ENCODE results near the gene SS18L1.
A peak's percentile ranks its signal among the peaks of the same experiment; 100 is the strongest.

The SS18L1 gene

DNA sequence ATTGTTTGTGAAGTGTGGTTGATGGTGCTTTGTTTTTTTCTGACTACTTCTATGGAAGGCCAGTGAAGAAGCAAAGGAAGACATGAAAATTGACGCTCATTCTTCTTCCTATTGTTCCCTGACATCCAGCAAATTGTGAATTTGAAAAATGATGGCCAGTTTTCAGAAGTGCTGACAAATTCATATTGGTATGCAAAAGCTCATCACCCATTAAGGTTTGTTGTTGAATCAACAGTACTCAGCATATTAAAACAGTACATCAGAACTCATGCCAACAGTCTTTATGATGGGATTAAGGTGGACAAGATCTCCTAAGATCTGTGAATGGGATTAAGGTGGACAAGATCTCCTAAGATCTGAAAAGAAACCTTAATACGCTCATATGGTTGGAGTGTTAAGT, 38.2 kb downstream of the SS18L1 start:
- Histone ChIP-seq H2AFZ (ENCODE audit: low read depth, low read length) (no peak overlapping the region), H3K27me3 (ENCODE audit: control insufficient read depth in 1 of 2, insufficient read depth in 1 of 2, low read length in 2 of 2) (no peaks in the 10 kb centered on the region), H3K23ac (ENCODE audit: low read length in 2 of 2) (no peak overlapping the region), H3K14ac (ENCODE audit: low read length in 2 of 2) (no peak overlapping the region), H3K79me1 (replicated peaks; ENCODE audit: low read length, poor library complexity, severe bottlenecking) (peaks cover 29% of the 10 kb centered on the region), H3K4me3 (ENCODE audit: insufficient read depth in 1 of 2, low read depth in 1 of 2, low read length in 2 of 2) (peak overlapping the region in 1 of 2 experiments; percentile 98), H3K27ac (ENCODE audit: low read length, poor library complexity, severe bottlenecking) (no peak overlapping the region), H2BK15ac (ENCODE audit: low read depth, poor library complexity, severe bottlenecking) (no peak overlapping the region), H4K91ac (ENCODE audit: low read length) (no peak overlapping the region), H3K9ac (ENCODE audit: low read length) (peak overlapping the region; percentile 99), H2BK120ac (ENCODE audit: low read depth, low read length) (no peak overlapping the region), H2AK5ac (ENCODE audit: low read length, severe bottlenecking) (no peak overlapping the region), H3K9me3 (ENCODE audit: control insufficient read depth, low read length) (no peaks in the 10 kb centered on the region), H3K4me2 (ENCODE audit: low read length, poor library complexity, severe bottlenecking) (peak overlapping the region; percentile 35), H3K36me3 (ENCODE audit: control insufficient read depth in 1 of 2, insufficient read depth in 2 of 2, low read depth in 1 of 2, low read length in 2 of 2) (peaks cover 21 to 24% of the 10 kb centered on the region in 2 experiments), H3K18ac (ENCODE audit: low read depth in 1 of 2, low read length in 2 of 2) (no peak overlapping the region), H3K4ac (ENCODE audit: low read depth in 1 of 2, low read length in 2 of 2) (no peak overlapping the region), H2BK12ac (ENCODE audit: low read length in 2 of 2) (no peak overlapping the region), H2BK5ac (ENCODE audit: low read depth, low read length, poor library complexity, severe bottlenecking) (no peak overlapping the region), H3K4me1 (ENCODE audit: control insufficient read depth, insufficient read depth, low read depth, low read length) (peaks cover 19% of the 10 kb centered on the region), H4K8ac (ENCODE audit: low read length) (no peak overlapping the region)
- WGBS, result 100% methylated on average over 1 of the region's 2 CpGs
- no peak for DNase-seq

DNA sequence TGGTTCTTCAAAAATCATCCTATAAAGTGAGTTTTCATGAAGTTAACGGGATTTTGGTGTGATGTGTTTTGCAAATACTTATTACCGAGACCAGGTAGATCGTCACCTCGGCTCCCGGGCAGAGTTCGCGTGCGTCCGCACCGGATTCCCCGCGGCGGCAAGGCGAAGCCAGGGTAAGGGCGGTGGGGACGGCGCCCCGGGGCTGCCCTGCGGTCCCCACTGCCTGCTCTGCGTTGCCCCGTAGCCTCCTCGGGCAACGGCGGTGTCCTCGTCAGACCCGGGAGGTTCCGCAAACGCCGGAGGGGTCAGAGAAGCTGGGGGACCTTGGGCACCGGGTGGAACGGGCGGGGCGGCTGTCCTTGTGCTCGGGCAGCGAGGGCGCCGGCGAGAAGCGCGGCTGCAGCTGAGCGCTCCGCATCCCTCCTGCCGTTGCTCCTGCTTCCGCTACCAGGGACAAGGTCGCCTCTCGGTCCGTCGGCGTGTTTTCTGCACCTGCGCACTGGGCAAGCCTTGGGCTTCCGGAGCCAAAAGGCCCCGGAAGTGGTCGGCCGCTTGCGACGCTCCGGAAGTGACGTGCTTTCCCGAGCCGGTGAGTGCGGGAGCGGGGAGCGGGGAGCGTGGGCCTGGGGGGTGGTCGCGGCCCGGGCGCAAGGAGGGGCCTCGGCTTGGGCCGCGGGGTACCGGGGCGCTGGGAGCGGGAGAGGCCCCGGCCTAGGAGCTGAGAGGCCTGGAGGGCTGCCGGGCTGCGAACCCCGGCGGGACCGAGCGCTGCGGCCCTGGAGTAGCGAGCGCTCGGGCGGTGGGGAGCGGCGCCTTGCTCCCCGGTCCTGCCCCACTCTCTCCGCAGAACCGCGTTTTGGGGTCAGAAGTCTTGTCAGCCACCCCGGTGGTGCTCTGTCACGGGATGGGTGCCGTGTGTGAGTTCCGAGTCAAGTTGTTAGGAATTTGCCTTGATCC, 39.2 kb downstream of the SS18L1 start, which contains the start of gene MTG2:
Gene MTG2 (plus strand): TSS at position 560 of the 957 bp plus-strand sequence. CDS start 10,393 bp downstream, outside the sequence.
- Histone ChIP-seq H3K4me2 (ENCODE audit: low read length, poor library complexity, severe bottlenecking) (peak within 1 kb of the TSS; percentile 97), H2BK5ac (ENCODE audit: low read depth, low read length, poor library complexity, severe bottlenecking) (peak within 1 kb of the TSS; percentile 66), H3K27me3 (ENCODE audit: control insufficient read depth in 1 of 2, insufficient read depth in 1 of 2, low read length in 2 of 2) (no peaks in the 10 kb centered on the region), H3K79me1 (replicated peaks; ENCODE audit: low read length, poor library complexity, severe bottlenecking) (peaks cover 33% of the 10 kb centered on the region), H3K9ac (ENCODE audit: low read length) (peak within 1 kb of the TSS; percentile 99), H4K8ac (ENCODE audit: low read length) (peak within 1 kb of the TSS; percentile 90), H3K36me3 (ENCODE audit: control insufficient read depth in 1 of 2, insufficient read depth in 2 of 2, low read depth in 1 of 2, low read length in 2 of 2) (peaks cover 19 to 21% of the 10 kb centered on the region in 2 experiments), H3K27ac (ENCODE audit: low read length, poor library complexity, severe bottlenecking) (peak within 1 kb of the TSS; percentile 46), H2BK120ac (ENCODE audit: low read depth, low read length) (peak within 1 kb of the TSS; percentile 51), H2AFZ (ENCODE audit: low read depth, low read length) (peak within 1 kb of the TSS; percentile 74), H4K91ac (ENCODE audit: low read length) (peak within 1 kb of the TSS; percentile 70), H3K4me3 (ENCODE audit: insufficient read depth in 1 of 2, low read depth in 1 of 2, low read length in 2 of 2) (peak within 1 kb of the TSS; percentile 96 to 98), H2BK15ac (ENCODE audit: low read depth, poor library complexity, severe bottlenecking) (peak within 1 kb of the TSS; percentile 56), H3K4ac (ENCODE audit: low read depth in 1 of 2, low read length in 2 of 2) (peak within 1 kb of the TSS; percentile 87 to 100), H3K23ac (ENCODE audit: low read length in 2 of 2) (peak within 1 kb of the TSS in 1 of 2 experiments; percentile 73), H2AK5ac (ENCODE audit: low read length, severe bottlenecking) (no peak within 1 kb of the TSS), H2BK12ac (ENCODE audit: low read length in 2 of 2) (peak within 1 kb of the TSS in 1 of 2 experiments; percentile 12), H3K9me3 (ENCODE audit: control insufficient read depth, low read length) (no peaks in the 10 kb centered on the region), H3K4me1 (ENCODE audit: control insufficient read depth, insufficient read depth, low read depth, low read length) (peaks cover 12% of the 10 kb centered on the region), H3K14ac (ENCODE audit: low read length in 2 of 2) (peak within 1 kb of the TSS in 1 of 2 experiments; percentile 99), H3K18ac (ENCODE audit: low read depth in 1 of 2, low read length in 2 of 2) (peak within 1 kb of the TSS; percentile 79 to 89)
- WGBS, result 1% methylated on average over 70 of the region's 96 CpGs
- DNase-seq, result peak; percentile 97

DNA sequence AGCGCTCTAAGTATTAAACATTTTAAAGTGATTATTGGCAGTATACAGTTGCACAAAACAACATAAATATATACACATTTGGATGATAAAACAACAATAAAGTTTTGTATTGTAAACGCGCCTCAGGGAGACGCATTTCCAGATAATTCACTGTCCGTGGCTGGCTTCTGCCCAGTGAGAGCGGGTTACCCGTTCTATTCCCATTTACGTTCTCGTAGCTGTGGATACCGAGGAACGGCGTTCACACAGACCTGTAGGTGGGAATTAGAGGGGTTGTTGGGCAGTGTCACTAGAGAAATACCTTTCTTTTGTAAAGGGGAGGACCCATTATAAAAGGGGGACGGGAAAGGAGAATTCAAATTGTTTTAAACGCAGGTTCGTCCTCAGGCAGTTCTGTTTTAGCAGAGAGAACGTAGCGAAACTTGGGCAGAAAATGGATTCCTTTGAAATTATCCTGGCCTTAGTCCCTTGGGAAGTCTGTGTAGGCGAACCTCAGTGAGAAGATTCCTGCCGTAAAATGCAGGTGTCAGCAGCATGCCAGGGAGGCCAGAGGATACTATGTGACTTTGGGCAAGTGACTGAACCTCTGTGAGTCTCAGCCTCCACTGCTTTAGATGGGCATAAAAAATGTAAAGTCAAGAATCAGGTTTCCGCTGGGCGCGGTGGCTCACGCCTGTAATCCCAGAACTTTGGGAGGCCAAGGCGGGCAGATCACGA, 40.0 kb downstream of the SS18L1 start:
- H3K4ac ChIP-seq (ENCODE audit: low read depth in 1 of 2, low read length in 2 of 2), result peak overlapping the region in 1 of 2 experiments; percentile 99
- H4K91ac ChIP-seq (ENCODE audit: low read length), result no peak overlapping the region
- H3K36me3 ChIP-seq (ENCODE audit: control insufficient read depth in 1 of 2, insufficient read depth in 2 of 2, low read depth in 1 of 2, low read length in 2 of 2), result peaks cover 17 to 21% of the 10 kb centered on the region in 2 experiments
- H2BK15ac ChIP-seq (ENCODE audit: low read depth, poor library complexity, severe bottlenecking), result no peak overlapping the region
- H3K4me3 ChIP-seq (ENCODE audit: insufficient read depth in 1 of 2, low read depth in 1 of 2, low read length in 2 of 2), result peak overlapping the region; percentile 96 to 98
- H3K9ac ChIP-seq (ENCODE audit: low read length), result peak overlapping the region; percentile 99
- peak overlapping the region in 1 of 2 experiments; percentile 12 for H2BK12ac ChIP-seq (ENCODE audit: low read length in 2 of 2)
- no peak overlapping the region for H3K14ac ChIP-seq (ENCODE audit: low read length in 2 of 2)
- H3K27me3 ChIP-seq (ENCODE audit: control insufficient read depth in 1 of 2, insufficient read depth in 1 of 2, low read length in 2 of 2), result no peaks in the 10 kb centered on the region
- no peak overlapping the region for H2BK120ac ChIP-seq (ENCODE audit: low read depth, low read length)
- no peaks in the 10 kb centered on the region for H3K9me3 ChIP-seq (ENCODE audit: control insufficient read depth, low read length)
- no peak overlapping the region for H2BK5ac ChIP-seq (ENCODE audit: low read depth, low read length, poor library complexity, severe bottlenecking)
- H4K8ac ChIP-seq (ENCODE audit: low read length), result no peak overlapping the region
- WGBS, result 36% methylated on average over 24 of the region's 25 CpGs
- no peak overlapping the region for H3K23ac ChIP-seq (ENCODE audit: low read length in 2 of 2)
- peak; percentile 43 for DNase-seq
- H3K27ac ChIP-seq (ENCODE audit: low read length, poor library complexity, severe bottlenecking), result no peak overlapping the region
- peaks cover 33% of the 10 kb centered on the region for H3K79me1 ChIP-seq (replicated peaks; ENCODE audit: low read length, poor library complexity, severe bottlenecking)
- H3K18ac ChIP-seq (ENCODE audit: low read depth in 1 of 2, low read length in 2 of 2), result peak overlapping the region in 1 of 2 experiments; percentile 84
- H3K4me2 ChIP-seq (ENCODE audit: low read length, poor library complexity, severe bottlenecking), result peak overlapping the region; percentile 97
- H2AK5ac ChIP-seq (ENCODE audit: low read length, severe bottlenecking), result no peak overlapping the region
- peak overlapping the region; percentile 74 for H2AFZ ChIP-seq (ENCODE audit: low read depth, low read length)
- H3K4me1 ChIP-seq (ENCODE audit: control insufficient read depth, insufficient read depth, low read depth, low read length), result peaks cover 12% of the 10 kb centered on the region

DNA sequence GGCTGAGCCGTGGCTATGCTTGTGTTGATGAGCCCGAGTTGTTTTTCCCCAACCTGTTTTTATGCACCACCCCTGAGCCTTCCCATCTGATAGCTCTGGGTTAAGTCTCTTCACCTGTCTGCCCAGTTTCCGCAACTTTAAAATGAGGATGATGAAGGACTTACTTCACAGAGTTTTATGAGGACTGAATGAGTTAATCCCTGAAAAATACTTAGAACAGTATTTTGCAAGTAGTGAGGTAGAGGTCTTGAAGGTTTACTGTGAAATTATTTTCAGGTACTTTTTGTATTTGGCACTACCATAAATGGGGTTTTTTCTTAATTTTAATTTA, 42.5 kb downstream of the SS18L1 start:
- Histone ChIP-seq H4K8ac (ENCODE audit: low read length) (no peak overlapping the region), H3K27ac (ENCODE audit: low read length, poor library complexity, severe bottlenecking) (no peak overlapping the region), H2BK120ac (ENCODE audit: low read depth, low read length) (no peak overlapping the region), H3K9ac (ENCODE audit: low read length) (no peak overlapping the region), H3K18ac (ENCODE audit: low read depth in 1 of 2, low read length in 2 of 2) (no peak overlapping the region), H3K4me3 (ENCODE audit: insufficient read depth in 1 of 2, low read depth in 1 of 2, low read length in 2 of 2) (no peak overlapping the region), H3K79me1 (replicated peaks; ENCODE audit: low read length, poor library complexity, severe bottlenecking) (peaks cover 39% of the 10 kb centered on the region), H3K23ac (ENCODE audit: low read length in 2 of 2) (no peak overlapping the region), H2AK5ac (ENCODE audit: low read length, severe bottlenecking) (no peak overlapping the region), H3K36me3 (ENCODE audit: control insufficient read depth in 1 of 2, insufficient read depth in 2 of 2, low read depth in 1 of 2, low read length in 2 of 2) (peaks cover 16 to 21% of the 10 kb centered on the region in 2 experiments), H3K4me2 (ENCODE audit: low read length, poor library complexity, severe bottlenecking) (no peak overlapping the region), H4K91ac (ENCODE audit: low read length) (no peak overlapping the region), H2AFZ (ENCODE audit: low read depth, low read length) (no peak overlapping the region), H2BK5ac (ENCODE audit: low read depth, low read length, poor library complexity, severe bottlenecking) (no peak overlapping the region), H2BK15ac (ENCODE audit: low read depth, poor library complexity, severe bottlenecking) (no peak overlapping the region), H3K27me3 (ENCODE audit: control insufficient read depth in 1 of 2, insufficient read depth in 1 of 2, low read length in 2 of 2) (no peaks in the 10 kb centered on the region), H3K4ac (ENCODE audit: low read depth in 1 of 2, low read length in 2 of 2) (no peak overlapping the region), H3K14ac (ENCODE audit: low read length in 2 of 2) (no peak overlapping the region), H3K4me1 (ENCODE audit: control insufficient read depth, insufficient read depth, low read depth, low read length) (peaks cover 10% of the 10 kb centered on the region), H3K9me3 (ENCODE audit: control insufficient read depth, low read length) (no peaks in the 10 kb centered on the region), H2BK12ac (ENCODE audit: low read length in 2 of 2) (no peak overlapping the region)
- DNase-seq, result no peak
- 89% methylated on average over 3 of the region's 3 CpGs for WGBS

Measured in mesenchymal stem cell (in vitro differentiated cells and primary cell).